Neural cell (in vitro differentiated cells): ENCODE results near the gene TMPRSS6. TPM values are rescaled to one million over a fixed set of nuclear protein-coding genes. Genes with fewer than 3 reads are reported as not detected.

Experiments used
- H2AFZ ChIP-seq: fragments of 200-600, 300-800 bp; sonication (generic), shearing (Covaris generic); 2 replicates; pipeline ENCODE4 v1.6.0; 2014; ENCODE audit warnings: low read depth, mild to moderate bottlenecking, antibody characterized with exemption, low read length, moderate library complexity
- H3F3A ChIP-seq: fragments of 200-600 bp; shearing (Covaris generic); 2 replicates; pipeline ENCODE4 v1.6.1; 2016; ENCODE audit warnings: mild to moderate bottlenecking, moderate library complexity, mixed read lengths, antibody characterized with exemption, low read length; ENCODE audit not compliant: insufficient read depth, poor library complexity, severe bottlenecking
- H3K27ac ChIP-seq: fragments of 200-600, 300-800 bp; sonication (generic), shearing (Covaris generic); 2 replicates; pipeline ENCODE4 v1.5.1; 2014; ENCODE audit warnings: mild to moderate bottlenecking, low read length, moderate library complexity
- H3K27me3 ChIP-seq: fragments of 300-800, 200-600 bp; sonication (generic), shearing (Covaris generic); 2 replicates; pipeline ENCODE4 v1.6.0; 2014; ENCODE audit warnings: mild to moderate bottlenecking, low read depth, low read length, moderate library complexity; ENCODE audit not compliant: insufficient read depth
- H3K36me3 ChIP-seq: fragments of 300-800, 200-600 bp; sonication (generic), shearing (Covaris generic); 2 replicates; pipeline ENCODE4 v1.5.1; 2014; ENCODE audit warnings: mild to moderate bottlenecking, antibody characterized with exemption, low read length, moderate library complexity; ENCODE audit not compliant: insufficient read depth
- H3K4me2 ChIP-seq: fragments of 300-800, 200-600 bp; sonication (generic), shearing (Covaris generic); 2 replicates; pipeline ENCODE4 v1.6.0; 2014; ENCODE audit warnings: mild to moderate bottlenecking, low read length
- H3K4me3 ChIP-seq: fragments of 300-800, 200-600 bp; sonication (generic), shearing (Covaris generic); 2 replicates; pipeline ENCODE4 v1.5.1; 2014; ENCODE audit warnings: mild to moderate bottlenecking, low read length, moderate library complexity
- H3K79me2 ChIP-seq: fragments of 200-600 bp; shearing (Covaris generic); replicated peaks from 2 replicates; pipeline ENCODE4 v1.6.0; 2014; ENCODE audit warnings: mild to moderate bottlenecking, low read length, moderate library complexity; ENCODE audit not compliant: insufficient read depth
- H3K9ac ChIP-seq: fragments of 300-800, 200-600 bp; sonication (generic), shearing (Covaris generic); 2 replicates; pipeline ENCODE4 v1.6.1; 2016; ENCODE audit warnings: mild to moderate bottlenecking, low read length, mixed read lengths
- H3K9me2 ChIP-seq: fragments of 200-600 bp; shearing (Covaris generic); 2 replicates; pipeline ENCODE4 v1.6.1; 2016; ENCODE audit warnings: mild to moderate bottlenecking, low read length, mixed read lengths; ENCODE audit not compliant: insufficient read depth
- H3K9me3 ChIP-seq: fragments of 200-600, 300-800 bp; sonication (generic), shearing (Covaris generic); 2 replicates; pipeline ENCODE4 v1.6.1; 2016; ENCODE audit warnings: mild to moderate bottlenecking, mixed run types, low read length, moderate library complexity, mixed read lengths
- H4K20me1 ChIP-seq: fragments of 200-600 bp; shearing (Covaris generic); 2 replicates; pipeline ENCODE4 v1.6.1; 2016; ENCODE audit warnings: mild to moderate bottlenecking, mixed run types; ENCODE audit not compliant: insufficient read depth
- EP300 ChIP-seq: fragments of 450-650 bp; conservative IDR thresholded peaks from 2 replicates; pipeline ENCODE4 v1.6.1; 2014; ENCODE audit warnings: antibody characterized with exemption, mild to moderate bottlenecking, moderate library complexity; ENCODE audit not compliant: poor library complexity, severe bottlenecking
- EZH2 ChIP-seq: fragments of 200-600, 300-800 bp; shearing (Covaris generic), sonication (generic); IDR thresholded peaks from 2 replicates; pipeline ENCODE4 v1.6.1; 2014; ENCODE audit warnings: antibody characterized with exemption, low read length, borderline replicate concordance, mild to moderate bottlenecking; ENCODE audit not compliant: insufficient read depth, poor library complexity, severe bottlenecking
- MXI1 ChIP-seq: fragments of 450-650 bp; conservative IDR thresholded peaks from 2 replicates; pipeline ENCODE4 v1.6.1; 2014; ENCODE audit warnings: antibody characterized with exemption, mild to moderate bottlenecking; ENCODE audit not compliant: poor library complexity, severe bottlenecking
- POLR2AphosphoS5 ChIP-seq: IDR thresholded peaks from 2 replicates; pipeline ENCODE4 v1.6.1; 2012
- RAD21 ChIP-seq: fragments of 450-650 bp; conservative IDR thresholded peaks from 2 replicates; pipeline ENCODE4 v1.6.1; 2014; ENCODE audit warnings: antibody characterized with exemption, mild to moderate bottlenecking, moderate library complexity
- SMC3 ChIP-seq: fragments of 450-650 bp; conservative IDR thresholded peaks from 2 replicates; pipeline ENCODE4 v1.6.1; 2014; ENCODE audit warnings: antibody characterized with exemption, mild to moderate bottlenecking, moderate library complexity; ENCODE audit not compliant: poor library complexity
- TAF1 ChIP-seq: IDR thresholded peaks from 2 replicates; pipeline ENCODE4 v1.6.1; 2012; ENCODE audit warnings: low read depth
- polyA plus RNA-seq: library from polyadenylated mRNA; depleted of rRNA; stranded (reverse); fragments of >200 nt; gene quantifications from 2 replicates; pipeline ENCODE4 v1.2.3, GENCODE V29; 2014
- TF ChIP-seq, protein P1 (sequence below): fragments of 450-650 bp; IDR thresholded peaks from 2 replicates; pipeline ENCODE4 v1.5.1; 2014; ENCODE audit warnings: antibody characterized with exemption, mild to moderate bottlenecking, moderate library complexity; ENCODE audit not compliant: poor library complexity, severe bottlenecking
- TF ChIP-seq, protein P2 (sequence below): IDR thresholded peaks from 2 replicates; pipeline ENCODE4 v1.6.1; 2012; ENCODE audit warnings: borderline replicate concordance

Gene TMPRSS6
- polyA plus RNA-seq, 1 donor from 2014 or later, result not detected

DNA sequence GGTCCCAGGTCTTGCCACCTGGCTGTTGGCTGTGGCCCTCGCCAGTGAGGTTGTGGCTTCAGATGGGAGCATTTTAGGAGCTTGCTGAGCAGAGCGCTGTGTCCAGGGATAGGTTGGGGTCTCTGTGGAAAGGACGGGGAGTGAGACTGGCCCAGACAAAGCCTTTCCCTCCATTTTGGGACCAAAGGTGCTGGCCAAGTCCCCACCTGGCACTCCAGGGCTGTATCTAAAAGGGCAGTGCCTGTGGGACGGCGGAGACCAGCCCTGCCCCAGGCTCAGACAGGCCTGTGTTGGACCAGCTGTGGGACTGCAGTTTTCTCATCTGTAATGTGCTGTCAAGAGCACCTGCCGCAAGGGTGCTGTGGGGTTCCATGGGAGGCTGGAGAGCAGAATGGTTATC lies 62.9 kb downstream of the TMPRSS6 start:
- no peak overlapping the region for H3K9ac ChIP-seq
- no peak overlapping the region for H3K27ac ChIP-seq
- no peak overlapping the region for H3K4me3 ChIP-seq
- no peaks in the 10 kb centered on the region for H3F3A ChIP-seq
- H3K9me3 ChIP-seq, result no peaks in the 10 kb centered on the region
- no peaks in the 10 kb centered on the region for H3K9me2 ChIP-seq
- H3K4me2 ChIP-seq, result no peak overlapping the region
- H3K36me3 ChIP-seq, result no peaks in the 10 kb centered on the region
- no peaks in the 10 kb centered on the region for H4K20me1 ChIP-seq
- no peak overlapping the region for H2AFZ ChIP-seq
- TF ChIP-seq, protein P1, sequence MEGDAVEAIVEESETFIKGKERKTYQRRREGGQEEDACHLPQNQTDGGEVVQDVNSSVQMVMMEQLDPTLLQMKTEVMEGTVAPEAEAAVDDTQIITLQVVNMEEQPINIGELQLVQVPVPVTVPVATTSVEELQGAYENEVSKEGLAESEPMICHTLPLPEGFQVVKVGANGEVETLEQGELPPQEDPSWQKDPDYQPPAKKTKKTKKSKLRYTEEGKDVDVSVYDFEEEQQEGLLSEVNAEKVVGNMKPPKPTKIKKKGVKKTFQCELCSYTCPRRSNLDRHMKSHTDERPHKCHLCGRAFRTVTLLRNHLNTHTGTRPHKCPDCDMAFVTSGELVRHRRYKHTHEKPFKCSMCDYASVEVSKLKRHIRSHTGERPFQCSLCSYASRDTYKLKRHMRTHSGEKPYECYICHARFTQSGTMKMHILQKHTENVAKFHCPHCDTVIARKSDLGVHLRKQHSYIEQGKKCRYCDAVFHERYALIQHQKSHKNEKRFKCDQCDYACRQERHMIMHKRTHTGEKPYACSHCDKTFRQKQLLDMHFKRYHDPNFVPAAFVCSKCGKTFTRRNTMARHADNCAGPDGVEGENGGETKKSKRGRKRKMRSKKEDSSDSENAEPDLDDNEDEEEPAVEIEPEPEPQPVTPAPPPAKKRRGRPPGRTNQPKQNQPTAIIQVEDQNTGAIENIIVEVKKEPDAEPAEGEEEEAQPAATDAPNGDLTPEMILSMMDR, result no peak
- no peak for TF ChIP-seq SMC3
- TF ChIP-seq, protein P2, sequence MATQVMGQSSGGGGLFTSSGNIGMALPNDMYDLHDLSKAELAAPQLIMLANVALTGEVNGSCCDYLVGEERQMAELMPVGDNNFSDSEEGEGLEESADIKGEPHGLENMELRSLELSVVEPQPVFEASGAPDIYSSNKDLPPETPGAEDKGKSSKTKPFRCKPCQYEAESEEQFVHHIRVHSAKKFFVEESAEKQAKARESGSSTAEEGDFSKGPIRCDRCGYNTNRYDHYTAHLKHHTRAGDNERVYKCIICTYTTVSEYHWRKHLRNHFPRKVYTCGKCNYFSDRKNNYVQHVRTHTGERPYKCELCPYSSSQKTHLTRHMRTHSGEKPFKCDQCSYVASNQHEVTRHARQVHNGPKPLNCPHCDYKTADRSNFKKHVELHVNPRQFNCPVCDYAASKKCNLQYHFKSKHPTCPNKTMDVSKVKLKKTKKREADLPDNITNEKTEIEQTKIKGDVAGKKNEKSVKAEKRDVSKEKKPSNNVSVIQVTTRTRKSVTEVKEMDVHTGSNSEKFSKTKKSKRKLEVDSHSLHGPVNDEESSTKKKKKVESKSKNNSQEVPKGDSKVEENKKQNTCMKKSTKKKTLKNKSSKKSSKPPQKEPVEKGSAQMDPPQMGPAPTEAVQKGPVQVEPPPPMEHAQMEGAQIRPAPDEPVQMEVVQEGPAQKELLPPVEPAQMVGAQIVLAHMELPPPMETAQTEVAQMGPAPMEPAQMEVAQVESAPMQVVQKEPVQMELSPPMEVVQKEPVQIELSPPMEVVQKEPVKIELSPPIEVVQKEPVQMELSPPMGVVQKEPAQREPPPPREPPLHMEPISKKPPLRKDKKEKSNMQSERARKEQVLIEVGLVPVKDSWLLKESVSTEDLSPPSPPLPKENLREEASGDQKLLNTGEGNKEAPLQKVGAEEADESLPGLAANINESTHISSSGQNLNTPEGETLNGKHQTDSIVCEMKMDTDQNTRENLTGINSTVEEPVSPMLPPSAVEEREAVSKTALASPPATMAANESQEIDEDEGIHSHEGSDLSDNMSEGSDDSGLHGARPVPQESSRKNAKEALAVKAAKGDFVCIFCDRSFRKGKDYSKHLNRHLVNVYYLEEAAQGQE, result no peak
- TF ChIP-seq POLR2AphosphoS5, result no peak
- no peak for TF ChIP-seq EZH2
- no peak for TF ChIP-seq TAF1
- TF ChIP-seq RAD21, result no peak
- TF ChIP-seq MXI1, result no peak
- no peak for TF ChIP-seq EP300
- no peaks in the 10 kb centered on the region for H3K79me2 ChIP-seq
- H3K27me3 ChIP-seq, result no peaks in the 10 kb centered on the region

DNA sequence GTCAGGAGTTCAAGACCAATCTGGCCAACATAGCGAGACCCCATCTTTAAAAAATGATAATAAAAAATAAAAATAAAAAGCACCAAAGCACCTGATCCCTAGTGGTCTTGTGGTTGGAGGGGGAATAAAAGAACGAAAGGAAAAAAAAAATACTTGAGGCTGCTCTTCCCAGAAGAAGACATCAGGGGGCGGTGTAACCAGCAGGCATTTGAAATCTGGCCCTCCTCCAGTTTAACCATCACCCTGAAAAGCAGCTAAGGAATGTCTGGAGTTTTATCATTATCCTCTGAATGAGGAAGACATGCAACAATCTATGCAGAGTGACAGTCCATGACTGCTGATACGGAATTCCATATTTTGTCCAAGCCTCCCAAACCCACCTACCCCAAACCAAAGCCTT lies 63.6 kb downstream of the TMPRSS6 start:
- no peak overlapping the region for H3K4me3 ChIP-seq
- no peaks in the 10 kb centered on the region for H3F3A ChIP-seq
- TF ChIP-seq, protein P1, result peak; percentile 41
- TF ChIP-seq POLR2AphosphoS5 (no peak), EZH2 (no peak), MXI1 (no peak)
- no peaks in the 10 kb centered on the region for H3K79me2 ChIP-seq
- H4K20me1 ChIP-seq, result no peaks in the 10 kb centered on the region
- no peaks in the 10 kb centered on the region for H3K9me2 ChIP-seq
- H3K27me3 ChIP-seq, result no peaks in the 10 kb centered on the region
- H3K9me3 ChIP-seq, result no peaks in the 10 kb centered on the region
- no peaks in the 10 kb centered on the region for H3K36me3 ChIP-seq
- no peak overlapping the region for H2AFZ ChIP-seq
- no peak overlapping the region for H3K9ac ChIP-seq
- no peak overlapping the region for H3K4me2 ChIP-seq
- H3K27ac ChIP-seq, result no peak overlapping the region
